Small intestine (tissue), 4 donors: ENCODE data around the gene PSMA2. TPM values are rescaled to one million over a fixed set of nuclear protein-coding genes. Genes with fewer than 3 reads are reported as not detected.

ENCODE experiments used
- polyA plus RNA-seq, 4 donors: library from polyadenylated mRNA; stranded (reverse) in 3 of 4; unstranded in 1 of 4; fragments of 200-250 nt in 3 of 4; fragments of 120-200 nt in 1 of 4; gene quantifications; one replicate each; pipeline versions ENCODE4 v1.2.1 to v1.2.3, GENCODE V29; 2013
- donor health status: healthy with polysubstance abuse.
- donor health status: Bipolar disorder and iron deficiency.
- donor health status: healthy.

The PSMA2 gene
- polyA plus RNA-seq, 4 donors: 130 to 181 (median 155) TPM

Other genes starting within 250 kb of the PSMA2 start
- 1 to 10 TPM; 3.8 to 5.1 (median 4.2) TPM for gene C7orf25, start 20.1 kb downstream of the PSMA2 start, polyA plus RNA-seq
- 10 to 100 TPM; 51.6 to 82.6 (median 61.6) TPM for gene MRPL32, start 202 bp upstream of the PSMA2 start, polyA plus RNA-seq
- gene HECW1, start 180.5 kb upstream of the PSMA2 start, polyA plus RNA-seq: under 1 TPM in 3 of 4 donors, not detected in 1; under 0.01 to 0.10 (median 0.03) TPM